SK-N-SH (cell line): ENCODE measurements around the gene SLC35G6. TPM values are rescaled to one million over a fixed set of nuclear protein-coding genes. Genes with fewer than 3 reads are reported as not detected.

Experiments used
- CTCF ChIA-PET: fragments of 300-600, 350-600 bp; formaldehyde crosslinking; extraction: SDS; loops from one replicate; lab custom pipeline; 2021; lab: Yijun Ruan, JAX
- POLR2A ChIA-PET: fragments of 350-600 bp; sonication (Branson Sonifier 250); formaldehyde crosslinking; extraction: SDS; loops from one replicate; lab custom pipeline; 2020; ENCODE audit warnings: antibody characterized with exemption, inconsistent platforms; lab: Yijun Ruan, JAX
- DNase-seq: peaks from one replicate; pipeline ENCODE4 v3.0.0; 2012
- H2AFZ ChIP-seq: fragments of 200-600 bp; sonication (generic); 2 replicates; pipeline ENCODE4 v1.8.1; 2016; ENCODE audit warnings: antibody characterized with exemption, mild to moderate bottlenecking, low read depth
- H3F3A ChIP-seq: fragments of 200-600 bp; sonication (generic); replicated peaks from 2 replicates; pipeline ENCODE3; 2016; ENCODE audit warnings: antibody characterized with exemption, mild to moderate bottlenecking; ENCODE audit not compliant: insufficient read depth
- H3K27ac ChIP-seq, 2 experiments: fragments of 200-500 bp in 1 of 2; fragments of 200-600 bp in 1 of 2; sonication (Bioruptor generic) in 1 of 2; sonication (generic), shearing (Covaris generic) in 1 of 2; 2 replicates each; pipeline versions ENCODE4 v1.5.1 to v1.6.1; 2014 to 2016; ENCODE audit warnings: low read depth in 2 of 2, inconsistent platforms in 1 of 2, low read length in 1 of 2, mild to moderate bottlenecking in 1 of 2, mixed read lengths in 1 of 2
- H3K27me3 ChIP-seq: fragments of 200-600 bp; sonication (generic), shearing (Covaris generic); 2 replicates; pipeline ENCODE4 v1.6.1; 2016; ENCODE audit warnings: mixed run types; ENCODE audit not compliant: insufficient read depth
- H3K36me3 ChIP-seq, 2 experiments: fragments of 200-500 bp in 1 of 2; fragments of 200-600 bp in 1 of 2; sonication (Bioruptor generic) in 1 of 2; sonication (generic) in 1 of 2; replicated peaks in 1 of 2; 2 replicates each; pipeline versions ENCODE3 to v1.5.1; 2014 to 2016; ENCODE audit warnings: low read length in 1 of 2, mild to moderate bottlenecking in 1 of 2; ENCODE audit not compliant: insufficient read depth in 2 of 2, control insufficient read depth in 1 of 2
- H3K4me1 ChIP-seq, 2 experiments: fragments of 200-500 bp in 1 of 2; fragments of 200-600 bp in 1 of 2; sonication (Bioruptor generic) in 1 of 2; sonication (generic), shearing (Covaris generic) in 1 of 2; 2 replicates each; pipeline versions ENCODE4 v1.5.1 to v1.6.1; 2014 to 2016; ENCODE audit warnings: low read depth in 1 of 2, low read length in 1 of 2, mixed run types in 1 of 2; ENCODE audit not compliant: insufficient read depth in 2 of 2, control insufficient read depth in 1 of 2
- H3K4me2 ChIP-seq: fragments of 200-600 bp; sonication (generic), shearing (Covaris generic); 2 replicates; pipeline ENCODE4 v1.6.1; 2017; ENCODE audit warnings: mixed run types
- H3K4me3 ChIP-seq, 2 experiments: fragments of 200-500 bp in 1 of 2; fragments of 200-600 bp in 1 of 2; sonication (Bioruptor generic) in 1 of 2; sonication (generic), shearing (Covaris generic) in 1 of 2; 2 replicates each; pipeline versions ENCODE4 v1.5.1 to v1.8.1; 2014 to 2016; ENCODE audit warnings: low read depth in 2 of 2, inconsistent platforms in 1 of 2, low read length in 1 of 2, mild to moderate bottlenecking in 1 of 2, mixed read lengths in 1 of 2, moderate library complexity in 1 of 2
- H3K79me2 ChIP-seq: fragments of 200-600 bp; sonication (generic); 2 replicates; pipeline ENCODE4 v1.8.1; 2017; ENCODE audit warnings: mild to moderate bottlenecking; ENCODE audit not compliant: insufficient read depth
- H3K9ac ChIP-seq: fragments of 200-600 bp; sonication (generic); 2 replicates; pipeline ENCODE4 v1.6.1; 2017; ENCODE audit warnings: mixed run types
- H3K9me2 ChIP-seq: fragments of 200-600 bp; sonication (generic); 2 replicates; pipeline ENCODE4 v1.6.1; 2017; ENCODE audit warnings: mixed run types
- H3K9me3 ChIP-seq: fragments of 200-600 bp; sonication (generic); 2 replicates; pipeline ENCODE4 v1.6.1; 2017; ENCODE audit warnings: mixed run types, mild to moderate bottlenecking, moderate library complexity
- H4K20me1 ChIP-seq: fragments of 200-600 bp; sonication (generic); 2 replicates; pipeline ENCODE4 v1.6.1; 2017; ENCODE audit warnings: mild to moderate bottlenecking, mixed run types; ENCODE audit not compliant: insufficient read depth
- ELF1 ChIP-seq: IDR thresholded peaks from 2 replicates; pipeline ENCODE4 v1.4.0; 2012
- FOXM1 ChIP-seq: IDR thresholded peaks from 2 replicates; pipeline ENCODE4 v1.4.0; 2012; ENCODE audit warnings: low read depth, mild to moderate bottlenecking
- GABPA ChIP-seq: IDR thresholded peaks from 2 replicates; pipeline ENCODE4 v1.4.0; 2012; ENCODE audit warnings: low read depth, mild to moderate bottlenecking
- GATA2 ChIP-seq: sonication (generic); formaldehyde crosslinking; IDR thresholded peaks from 2 replicates; pipeline ENCODE4 v1.5.0; 2020; ENCODE audit warnings: mild to moderate bottlenecking, missing genetic modification reagents
- MAX ChIP-seq: IDR thresholded peaks from 2 replicates; pipeline ENCODE4 v1.4.0; 2012; ENCODE audit warnings: low read depth
- MEF2A ChIP-seq: IDR thresholded peaks from 2 replicates; pipeline ENCODE4 v1.4.0; 2012; ENCODE audit warnings: low read depth, borderline replicate concordance
- POLR2AphosphoS5 ChIP-seq: IDR thresholded peaks from 2 replicates; pipeline ENCODE4 v1.6.1; 2012; ENCODE audit warnings: low read depth, low read length
- RAD21 ChIP-seq: IDR thresholded peaks from 2 replicates; pipeline ENCODE4 v1.6.1; 2012; ENCODE audit warnings: mild to moderate bottlenecking, low read length
- REST ChIP-seq: IDR thresholded peaks from 2 replicates; pipeline ENCODE4 v1.6.1; 2012; ENCODE audit warnings: mild to moderate bottlenecking, low read depth, low read length, moderate library complexity
- RXRA ChIP-seq: IDR thresholded peaks from 2 replicates; pipeline ENCODE4 v1.4.0; 2012; ENCODE audit warnings: low read depth, mild to moderate bottlenecking, borderline replicate concordance
- SIN3A ChIP-seq: IDR thresholded peaks from 2 replicates; pipeline ENCODE4 v1.6.1; 2012; ENCODE audit warnings: low read depth, mild to moderate bottlenecking, low read length, moderate library complexity, borderline replicate concordance
- SMC3 ChIP-seq: IDR thresholded peaks from 2 replicates; pipeline ENCODE4 v1.6.1; 2012; ENCODE audit warnings: low read depth, low read length, improper control_type of control experiment
- TAF1 ChIP-seq: IDR thresholded peaks from 2 replicates; pipeline ENCODE4 v1.6.1; 2012; ENCODE audit warnings: low read depth, mild to moderate bottlenecking, low read length, moderate library complexity, borderline replicate concordance
- YY1 ChIP-seq: IDR thresholded peaks from 2 replicates; pipeline ENCODE4 v1.4.0; 2012; ENCODE audit warnings: low read depth, mild to moderate bottlenecking
- WGBS: methylation state at CpG from one replicate; pipeline ENCODE4 v1.1.6; 2017; ENCODE audit warnings: low lambda C conversion rate; 5-methylcytosine and 5-hydroxymethylcytosine counted together
- polyA plus RNA-seq, 3 experiments: library from polyadenylated mRNA; depleted of rRNA; stranded (reverse); fragments of >200 nt; gene quantifications; 2 replicates each; pipeline ENCODE4 v1.2.3, GENCODE V29; 2012
- TF ChIP-seq, protein P1 (sequence below): IDR thresholded peaks from 2 replicates; pipeline ENCODE4 v1.4.0; 2012; ENCODE audit warnings: low read depth, borderline replicate concordance
- TF ChIP-seq, protein P2 (sequence below): fragments of 150-350 bp; IDR thresholded peaks from 2 replicates; pipeline ENCODE4 v1.6.1; 2017; ENCODE audit warnings: antibody characterized with exemption, low read length, low read depth, borderline replicate concordance

Gene SLC35G6
- polyA plus RNA-seq, 1 of the 3 experiments (the other 2 are of a cell fraction), result not detected

GRCh38 chr17:7501729-7502128 is 20.5 kb downstream of the SLC35G6 start:
- no peaks in the 10 kb centered on the region for H3K9me3 ChIP-seq
- TF ChIP-seq FOXM1, result no peak
- TF ChIP-seq, protein P1, sequence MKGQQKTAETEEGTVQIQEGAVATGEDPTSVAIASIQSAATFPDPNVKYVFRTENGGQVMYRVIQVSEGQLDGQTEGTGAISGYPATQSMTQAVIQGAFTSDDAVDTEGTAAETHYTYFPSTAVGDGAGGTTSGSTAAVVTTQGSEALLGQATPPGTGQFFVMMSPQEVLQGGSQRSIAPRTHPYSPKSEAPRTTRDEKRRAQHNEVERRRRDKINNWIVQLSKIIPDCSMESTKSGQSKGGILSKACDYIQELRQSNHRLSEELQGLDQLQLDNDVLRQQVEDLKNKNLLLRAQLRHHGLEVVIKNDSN, result no peak
- peaks cover 15% of the 10 kb centered on the region for H3K79me2 ChIP-seq
- H2AFZ ChIP-seq, result no peak overlapping the region
- no peak for DNase-seq
- peaks cover 4% of the 10 kb centered on the region; the same call in 1 of the 2 replicates for H4K20me1 ChIP-seq
- no peak overlapping the region for H3K27ac ChIP-seq
- CTCF ChIA-PET, result interaction anchor here (1.0 to 3.2 kb wide), 5 partner anchors 11 to 146 kb away, joined by 3 to 15 read pairs (median 7); no protein-coding TSS in a partner anchor
- POLR2A ChIA-PET, result no interaction called here
- no peak overlapping the region for H3K4me3 ChIP-seq
- H3K9ac ChIP-seq, result no peak overlapping the region
- no peaks in the 10 kb centered on the region for H3K9me2 ChIP-seq
- no peak overlapping the region for H3K4me2 ChIP-seq
- H3K36me3 ChIP-seq, result peaks cover 62 to 76% of the 10 kb centered on the region in 2 experiments
- no peaks in the 10 kb centered on the region for H3K4me1 ChIP-seq
- H3F3A ChIP-seq, result no peaks in the 10 kb centered on the region
- no peaks in the 10 kb centered on the region for H3K27me3 ChIP-seq
- 90% methylated on average over 13 of the region's 14 CpGs for WGBS

DNA sequence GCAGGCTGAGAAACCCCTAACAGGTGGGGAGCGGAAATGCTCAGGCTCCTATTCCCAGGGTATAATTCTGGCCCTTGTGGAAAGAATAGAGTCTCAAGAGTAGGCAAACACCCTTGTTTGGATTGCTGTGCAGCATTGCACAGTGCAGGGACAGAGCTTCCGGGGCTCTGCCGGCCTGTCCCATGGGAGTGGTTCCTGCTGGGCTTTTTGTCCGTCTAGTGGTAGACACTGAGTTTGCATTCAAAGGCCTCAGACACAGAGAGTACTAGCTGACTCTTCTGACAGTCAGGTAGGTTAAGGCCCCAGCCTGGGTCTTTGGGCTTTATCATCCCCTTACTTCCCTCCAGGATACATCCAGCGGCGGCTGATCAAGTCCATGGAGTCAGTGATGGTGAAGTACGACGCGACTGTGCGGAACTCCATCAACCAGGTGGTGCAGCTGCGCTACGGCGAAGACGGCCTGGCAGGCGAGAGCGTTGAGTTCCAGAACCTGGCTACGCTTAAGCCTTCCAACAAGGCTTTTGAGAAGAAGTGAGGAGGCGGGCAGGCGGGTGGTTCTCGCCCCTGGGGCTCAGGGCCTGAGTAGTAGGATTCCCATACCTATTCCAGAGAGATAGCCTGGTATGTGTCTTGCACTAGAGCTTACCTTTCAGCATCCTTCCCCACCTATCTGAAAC is 21.1 kb downstream of the SLC35G6 start:
- Histone ChIP-seq H3K79me2 (peaks cover 9% of the 10 kb centered on the region), H3K9ac (no peak overlapping the region), H3K9me3 (no peaks in the 10 kb centered on the region), H3K36me3 (peaks cover 63 to 70% of the 10 kb centered on the region in 2 experiments), H3K4me1 (no peaks in the 10 kb centered on the region), H3K27me3 (no peaks in the 10 kb centered on the region), H4K20me1 (no peaks in the 10 kb centered on the region), H3K4me2 (no peak overlapping the region), H2AFZ (no peak overlapping the region), H3F3A (peaks cover 1% of the 10 kb centered on the region), H3K4me3 (no peak overlapping the region), H3K27ac (no peak overlapping the region), H3K9me2 (no peaks in the 10 kb centered on the region)
- 95% methylated on average over 20 of the region's 20 CpGs for WGBS
- CTCF ChIA-PET, result interaction anchor here (0.6 to 3.2 kb wide), 10 partner anchors 9 to 146 kb away, joined by 3 to 15 read pairs (median 4); partner anchors contain the start of gene PLSCR3
- POLR2A ChIA-PET, result no interaction called here
- TF ChIP-seq FOXM1 (no peak), SIN3A (no peak), MEF2A (no peak), MAX (no peak), RAD21 (no peak), GABPA (no peak), TAF1 (no peak), REST (no peak), POLR2AphosphoS5 (no peak), SMC3 (no peak), RXRA (no peak), ELF1 (no peak), YY1 (no peak), GATA2 (CRISPR knock-in tag) (no peak)
- TF ChIP-seq, protein P2, sequence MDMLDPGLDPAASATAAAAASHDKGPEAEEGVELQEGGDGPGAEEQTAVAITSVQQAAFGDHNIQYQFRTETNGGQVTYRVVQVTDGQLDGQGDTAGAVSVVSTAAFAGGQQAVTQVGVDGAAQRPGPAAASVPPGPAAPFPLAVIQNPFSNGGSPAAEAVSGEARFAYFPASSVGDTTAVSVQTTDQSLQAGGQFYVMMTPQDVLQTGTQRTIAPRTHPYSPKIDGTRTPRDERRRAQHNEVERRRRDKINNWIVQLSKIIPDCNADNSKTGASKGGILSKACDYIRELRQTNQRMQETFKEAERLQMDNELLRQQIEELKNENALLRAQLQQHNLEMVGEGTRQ, result no peak
- DNase-seq, result no peak
